HG02981 (cell line): ENCODE results near the gene PRSS21.

ENCODE experiments used
- ATAC-seq: cut with Tn5 transposase; IDR thresholded peaks from one replicate; pipeline ENCODE4 v1.9.1; 2021; ENCODE audit warnings: mild to moderate bottlenecking, moderate library complexity; ENCODE audit not compliant: unreplicated experiment

The PRSS21 gene

DNA sequence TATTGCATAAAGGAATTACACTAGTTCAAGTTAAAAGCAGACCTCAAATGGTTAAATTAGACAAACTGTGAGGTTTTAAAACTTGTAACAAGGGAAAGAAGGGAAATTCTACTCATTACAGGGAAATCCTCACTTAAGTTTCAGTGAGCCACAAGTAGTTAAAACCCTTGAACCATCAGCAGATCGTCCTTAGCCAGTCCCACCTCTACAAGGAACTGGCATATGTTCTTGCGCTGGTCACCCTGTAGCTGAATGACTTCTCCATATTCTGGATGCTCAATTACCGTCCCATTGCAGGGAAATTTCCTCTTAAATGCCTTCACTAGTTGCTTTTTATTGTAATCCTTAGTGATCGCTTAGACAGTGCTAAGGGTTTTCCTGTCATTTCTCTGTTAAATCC lies 5.5 kb downstream of the PRSS21 start:
- ATAC-seq, result no peak

DNA sequence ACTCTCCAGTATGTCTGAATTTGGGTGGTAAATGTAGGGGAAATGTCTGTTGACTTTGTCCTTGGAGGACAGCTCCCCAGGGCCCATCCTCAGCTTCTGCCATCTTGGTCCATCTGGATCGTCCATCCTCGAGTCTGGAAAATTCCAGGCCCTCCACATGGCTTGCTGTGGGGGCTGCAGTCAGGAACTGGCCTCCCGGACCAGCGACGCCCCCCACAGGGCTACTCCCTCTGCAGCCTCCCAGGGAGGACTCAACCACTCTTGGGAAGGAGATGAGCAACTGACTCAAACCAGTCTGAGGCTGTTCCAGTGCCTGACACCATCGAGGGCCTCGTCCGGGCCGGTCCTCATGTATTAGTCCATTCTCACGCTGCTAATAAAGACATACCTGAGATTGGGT lies 7.6 kb downstream of the PRSS21 start:
- no peak for ATAC-seq

DNA sequence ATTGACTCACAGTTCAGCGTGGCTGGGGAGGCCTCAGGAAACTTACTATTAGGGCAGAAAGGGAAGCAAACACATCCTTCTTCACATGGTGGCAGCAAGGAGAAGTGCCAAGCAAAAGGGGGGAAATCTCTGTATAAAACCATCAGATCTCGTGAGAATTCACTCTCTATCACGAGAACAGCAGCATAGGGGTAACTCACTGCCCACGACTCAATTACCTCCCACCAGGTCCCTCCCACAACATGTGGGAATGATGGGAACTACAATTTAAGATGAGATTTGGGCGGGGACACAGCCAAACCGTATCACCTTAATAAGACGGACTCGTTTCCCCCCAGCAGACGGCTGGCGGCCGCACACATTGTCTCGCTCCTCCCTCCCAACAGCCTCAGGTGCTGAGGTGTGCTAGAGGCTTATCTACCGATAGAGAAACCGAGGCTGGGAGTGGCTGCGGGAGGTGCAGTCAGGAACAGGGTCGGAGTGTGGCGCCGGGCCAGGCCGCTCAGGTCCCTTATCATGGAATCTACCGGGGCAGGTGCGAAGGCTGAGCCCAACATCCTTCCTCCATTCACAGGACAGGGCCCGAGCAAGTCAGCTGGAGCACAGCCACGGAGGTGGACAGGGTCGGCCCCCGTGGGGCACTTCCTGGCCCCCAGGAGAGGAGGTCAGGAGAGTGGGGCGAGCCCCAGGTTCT lies 8.2 kb downstream of the PRSS21 start:
- ATAC-seq, result no peak

DNA sequence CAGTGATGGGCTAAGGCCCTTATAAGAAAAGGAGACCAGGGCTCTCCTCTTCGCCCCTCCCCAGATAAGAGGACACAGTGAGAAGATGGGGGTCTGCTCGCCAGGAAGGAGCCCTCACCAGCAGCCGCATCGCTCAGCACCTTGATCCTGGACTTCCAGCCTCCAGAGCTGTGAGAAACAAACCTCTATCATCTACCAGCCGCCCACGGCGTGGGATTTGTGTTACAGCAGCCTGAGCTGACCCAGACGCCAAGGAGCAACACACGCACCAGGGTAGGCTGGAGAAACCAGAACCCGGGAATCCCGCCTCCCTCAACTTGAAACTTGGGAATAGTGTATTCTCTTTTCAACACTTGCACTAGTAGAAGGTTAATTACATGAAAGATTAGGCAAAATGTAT lies 8.9 kb downstream of the PRSS21 start:
- ATAC-seq, result no peak

DNA sequence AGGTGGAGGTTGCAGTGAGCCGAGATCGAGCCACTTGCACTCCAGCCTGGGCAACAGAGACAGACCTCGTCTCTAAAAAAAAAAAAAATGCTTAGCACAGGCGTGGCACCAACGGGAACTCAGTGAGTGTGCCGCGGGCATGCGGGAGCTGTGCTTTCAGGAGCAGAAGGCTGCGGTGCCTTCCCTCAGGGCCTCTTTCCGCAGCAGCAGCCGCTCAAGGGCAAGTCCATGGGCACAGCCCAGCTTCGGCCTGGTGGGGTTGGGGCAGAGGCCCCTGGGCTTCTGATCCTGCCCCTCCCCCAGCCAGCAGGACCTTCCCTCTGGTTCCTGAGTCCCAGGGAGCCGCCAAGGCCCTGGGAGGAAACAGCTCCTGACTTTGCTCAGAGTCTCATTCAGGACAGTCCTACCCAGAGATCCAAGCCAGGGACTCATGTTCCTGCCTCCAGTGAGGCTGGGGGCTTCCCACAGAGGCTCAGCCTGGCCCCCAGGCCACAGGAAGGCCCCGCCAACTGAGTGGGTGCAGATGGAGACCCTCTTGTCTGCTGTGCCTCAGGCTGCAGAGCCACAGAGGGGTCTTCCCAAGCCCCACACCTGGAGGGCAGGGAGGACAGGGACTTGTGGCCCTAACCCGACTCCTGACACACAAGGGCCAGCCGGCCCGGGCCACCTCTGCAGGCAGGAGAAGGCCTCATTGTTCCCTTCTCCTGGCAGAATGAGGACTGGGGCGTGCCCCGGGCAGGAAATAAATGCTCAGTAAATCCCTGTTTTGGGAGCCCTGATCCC lies 9.7 kb downstream of the PRSS21 start:
- no peak for ATAC-seq

DNA sequence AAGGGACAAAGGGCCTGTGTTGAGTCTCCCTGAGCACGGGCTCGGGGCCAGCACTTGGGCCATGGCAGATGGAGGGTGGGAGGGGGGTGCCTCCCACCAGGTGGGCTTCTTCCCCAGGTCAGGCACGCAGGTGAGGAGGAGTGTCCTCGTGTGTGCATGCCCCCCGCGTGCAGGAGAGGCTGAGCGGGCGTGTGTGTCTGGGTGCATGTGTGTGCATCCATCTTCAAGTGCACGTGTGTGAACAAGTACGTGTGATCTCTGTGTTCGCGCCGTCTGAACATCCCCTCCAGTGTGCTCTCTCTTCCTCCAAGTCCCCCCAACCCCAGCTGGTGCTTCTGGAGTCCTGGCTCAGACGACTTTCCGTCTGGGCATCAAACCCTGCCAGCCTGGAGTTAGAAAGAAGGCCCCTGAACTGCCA lies 10.3 kb downstream of the PRSS21 start:
- no peak for ATAC-seq

DNA sequence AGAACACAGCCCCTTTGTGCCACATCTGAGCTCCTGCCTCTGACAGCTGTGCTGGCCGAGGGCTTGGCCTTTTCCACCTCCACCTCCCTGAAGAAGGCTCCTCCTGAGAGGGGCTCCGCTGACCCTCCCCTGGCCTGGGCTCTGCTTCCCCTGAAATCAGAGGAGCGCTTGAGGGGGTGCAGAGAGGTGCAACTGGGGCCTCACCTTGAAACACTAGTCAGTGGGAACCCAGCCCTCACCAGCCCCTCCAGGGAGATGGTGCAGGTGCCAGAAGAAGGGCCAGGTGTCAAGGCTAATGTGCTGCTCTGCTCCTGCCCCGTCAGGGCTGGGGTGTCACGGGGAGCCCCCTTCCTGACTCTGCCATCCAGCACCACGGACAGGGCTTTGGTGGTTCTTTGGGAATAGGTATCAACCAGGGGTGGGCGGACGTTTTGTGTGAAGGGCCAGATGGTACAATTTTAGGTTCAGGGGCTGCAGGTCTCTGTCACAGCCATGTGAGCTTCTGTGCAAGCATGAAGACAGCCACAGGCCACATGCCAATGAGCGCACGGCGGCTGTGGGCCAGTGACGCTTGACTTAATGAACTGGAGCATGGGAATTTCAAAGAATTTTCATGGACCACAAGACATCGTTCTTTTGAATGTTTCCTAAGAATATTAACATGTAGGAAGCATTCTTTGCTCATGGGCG lies 10.9 kb downstream of the PRSS21 start:
- ATAC-seq, result no peak

DNA sequence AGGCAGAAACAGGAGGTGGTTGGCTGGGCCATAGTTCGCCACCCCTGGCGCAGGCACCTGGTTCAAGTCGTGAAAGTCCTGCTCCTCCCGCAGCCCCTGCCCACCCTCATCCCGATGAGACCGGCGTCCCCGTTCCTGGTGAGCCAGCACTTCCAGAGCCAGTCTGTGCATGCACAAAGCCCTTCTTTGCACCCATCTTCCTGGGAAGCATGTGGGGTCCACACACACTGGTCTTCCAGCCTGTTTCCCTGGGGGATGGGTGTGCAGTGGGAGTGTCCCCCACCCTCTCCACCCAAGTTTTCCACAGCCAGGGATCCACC lies 11.4 kb downstream of the PRSS21 start:
- ATAC-seq, result no peak

DNA sequence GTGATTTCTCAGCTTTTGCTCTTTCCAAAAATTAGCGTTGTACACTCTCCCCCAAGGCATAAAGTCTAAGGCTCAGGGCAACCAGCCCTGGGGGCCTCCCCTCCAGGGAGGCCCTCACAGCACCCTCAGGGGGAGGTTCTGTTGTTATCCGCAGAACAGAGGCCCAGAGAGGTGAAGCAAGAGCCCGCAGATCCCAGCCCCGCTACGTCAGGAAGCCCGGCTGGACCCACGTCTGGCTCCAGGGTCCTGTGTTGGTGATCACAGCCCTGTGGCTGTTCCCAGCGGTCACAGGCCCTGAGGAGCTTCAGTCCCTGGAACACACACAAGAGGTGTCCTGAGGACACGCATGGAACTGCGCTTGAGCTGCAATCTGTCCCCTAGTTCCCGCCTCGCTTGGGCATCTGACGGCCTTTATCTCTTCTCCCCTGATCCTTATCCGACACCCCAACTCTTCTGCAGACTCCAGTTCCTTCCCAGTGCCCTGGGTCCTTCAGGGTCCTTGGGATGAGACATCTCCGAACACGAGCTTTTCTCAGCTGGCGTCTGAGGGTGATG lies 11.9 kb downstream of the PRSS21 start:
- no peak for ATAC-seq

DNA sequence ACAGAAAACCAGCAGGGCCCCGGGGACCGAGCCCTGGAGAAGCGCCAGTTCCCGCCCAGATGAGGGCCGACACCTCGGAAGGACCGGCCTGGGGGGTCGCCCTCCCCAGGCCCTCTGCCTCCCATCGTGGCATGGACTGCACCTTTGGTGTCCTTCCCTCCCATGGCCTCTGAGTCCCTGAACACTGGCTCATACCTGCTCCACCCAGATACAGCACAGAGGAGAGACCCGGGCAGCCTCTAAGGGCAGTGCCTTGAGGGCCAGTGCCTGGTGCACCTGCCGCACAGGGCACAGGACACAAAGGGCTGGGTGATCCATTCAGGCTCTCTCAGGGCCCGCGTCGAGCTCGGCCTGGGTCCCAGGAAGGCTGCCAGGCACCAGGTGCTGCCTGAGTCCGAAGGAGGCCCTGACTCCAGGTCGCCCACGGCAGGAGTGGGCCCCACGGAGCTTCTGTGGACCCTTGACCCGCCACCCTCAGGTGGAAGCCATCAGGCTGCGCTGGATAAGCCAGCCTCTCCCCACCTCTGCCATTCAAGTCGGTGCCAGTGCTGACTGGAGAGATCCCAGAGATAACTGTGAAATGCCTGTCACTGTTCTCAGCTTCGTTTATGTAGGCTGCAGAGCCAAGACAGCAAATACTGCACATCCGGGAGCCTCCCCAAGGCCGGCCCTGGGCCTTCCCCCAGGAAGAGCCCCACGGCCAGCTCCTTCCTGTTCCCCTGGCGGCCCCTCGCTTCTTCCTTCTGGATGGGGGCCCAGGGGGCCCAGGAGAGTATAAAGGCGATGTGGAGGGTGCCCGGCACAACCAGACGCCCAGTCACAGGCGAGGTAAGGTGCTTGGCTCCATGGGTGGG lies 12.7 kb downstream of the PRSS21 start, which contains the start of gene ZG16B:
TSS of gene ZG16B (plus strand) at position 803 of the 854 bp plus-strand sequence. CDS start 139 bp downstream, outside the sequence.
- ATAC-seq, result no peak

DNA sequence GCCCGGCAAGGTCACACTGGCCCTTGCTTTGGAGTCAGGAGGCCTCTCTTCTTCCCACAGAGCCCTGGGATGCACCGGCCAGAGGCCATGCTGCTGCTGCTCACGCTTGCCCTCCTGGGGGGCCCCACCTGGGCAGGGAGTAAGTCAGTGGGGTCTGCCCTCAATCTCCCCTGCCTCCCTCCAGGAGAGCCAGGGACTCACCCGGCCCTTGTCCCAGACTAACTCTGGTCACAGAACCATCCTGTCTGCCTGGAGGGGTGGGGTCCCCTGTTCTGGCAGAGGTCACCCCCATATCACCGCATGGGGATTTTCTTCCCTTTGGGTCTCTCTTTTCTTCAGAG lies 13.3 kb downstream of the PRSS21 start:
- no peak for ATAC-seq

DNA sequence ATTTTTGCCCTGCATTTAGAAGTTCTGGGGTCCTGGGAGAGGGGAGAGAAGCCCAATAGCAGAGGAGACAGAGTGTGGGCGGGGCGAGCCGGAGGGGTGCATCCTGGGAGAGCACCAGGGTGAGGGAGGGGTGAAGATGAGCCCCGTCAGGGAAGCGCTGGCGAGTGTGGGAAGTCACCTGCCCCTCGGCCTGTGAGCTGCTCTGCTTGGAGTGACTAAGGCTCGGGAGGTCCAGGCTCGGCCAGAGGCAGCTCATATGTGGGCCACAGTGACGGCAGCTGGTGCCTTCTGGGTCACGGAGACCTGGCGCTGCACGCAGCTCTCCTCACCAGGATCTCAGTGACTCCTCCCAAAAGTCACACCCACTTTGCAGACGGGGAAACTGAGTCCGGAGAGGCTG lies 14.2 kb downstream of the PRSS21 start:
- ATAC-seq, result no peak

DNA sequence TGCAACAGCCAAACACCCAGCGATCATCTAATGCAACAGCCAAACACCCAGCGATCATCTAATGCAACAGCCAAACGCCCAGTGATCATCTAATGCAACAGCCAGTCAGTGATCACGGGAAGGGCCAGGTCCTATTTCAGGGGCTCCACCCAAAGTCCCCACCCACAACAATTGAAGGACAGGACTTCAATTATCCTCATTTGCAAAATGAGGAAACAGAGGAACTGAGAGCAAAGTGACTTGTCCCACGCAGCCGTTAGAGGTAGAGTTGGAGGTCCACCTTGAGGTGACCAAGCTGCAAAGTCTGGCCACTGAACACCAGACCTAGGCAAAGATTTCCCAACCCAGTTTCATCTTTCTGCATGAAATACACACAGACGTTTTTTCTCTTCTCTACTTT lies 16.7 kb downstream of the PRSS21 start:
- no peak for ATAC-seq

DNA sequence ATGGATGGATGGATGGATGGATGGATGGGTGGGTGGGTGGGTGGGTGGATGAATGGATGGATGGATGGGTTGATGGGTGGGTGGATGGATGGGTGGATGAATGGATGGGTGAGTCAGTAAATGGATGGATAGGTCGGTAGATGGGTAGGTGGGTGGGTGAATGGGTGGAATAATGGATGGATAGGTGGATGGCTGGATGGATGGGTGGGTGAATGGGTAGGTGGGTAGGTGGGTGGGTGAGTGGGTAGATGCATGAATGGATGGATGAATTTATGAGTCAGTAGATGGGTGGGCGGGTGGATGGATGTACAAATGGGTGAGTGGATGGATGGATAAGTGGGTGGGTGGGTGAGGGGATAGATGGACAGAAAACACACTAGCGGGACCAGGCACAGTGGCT lies 17.9 kb downstream of the PRSS21 start:
- ATAC-seq, result no peak

DNA sequence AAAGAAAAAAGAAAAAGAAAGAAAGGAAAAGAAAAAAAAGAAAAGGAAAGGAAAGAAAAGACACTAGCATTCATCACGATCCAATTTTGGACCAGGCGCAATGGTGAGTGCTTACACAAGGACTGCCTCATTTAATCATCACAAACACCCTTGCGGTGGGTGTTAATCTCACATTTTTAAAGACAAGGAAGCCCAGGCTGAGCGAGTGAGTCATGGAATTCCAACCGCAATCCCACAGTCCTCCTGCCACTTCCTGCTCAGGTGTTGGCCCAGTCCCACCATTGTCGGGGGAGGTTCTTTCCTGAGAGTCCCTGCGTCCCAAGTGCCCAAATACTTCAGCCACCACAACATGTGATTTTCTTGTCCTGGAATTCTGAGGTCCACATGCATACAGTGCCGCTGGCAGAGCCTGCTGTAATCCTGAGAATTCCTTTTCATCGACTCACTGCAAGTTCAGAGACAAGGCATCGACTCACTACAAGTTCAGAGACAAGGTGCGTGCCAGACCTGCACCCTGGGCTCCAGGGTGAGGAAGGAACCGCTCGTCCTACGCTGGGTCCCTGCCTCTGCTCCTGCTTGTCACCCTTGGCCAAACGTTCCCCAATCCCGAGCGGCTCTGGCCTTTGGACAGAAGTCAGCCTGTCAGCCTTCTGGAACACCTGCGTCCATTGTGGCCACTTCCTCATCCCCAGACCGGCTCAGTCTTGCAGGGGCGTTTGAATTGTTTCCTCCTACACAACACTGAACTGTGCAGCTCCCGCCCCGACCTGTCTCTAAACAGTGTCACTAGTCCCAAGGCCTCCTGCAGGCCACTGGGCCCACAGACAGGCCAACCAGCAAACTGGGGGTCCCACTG lies 18.8 kb downstream of the PRSS21 start:
- no peak for ATAC-seq

DNA sequence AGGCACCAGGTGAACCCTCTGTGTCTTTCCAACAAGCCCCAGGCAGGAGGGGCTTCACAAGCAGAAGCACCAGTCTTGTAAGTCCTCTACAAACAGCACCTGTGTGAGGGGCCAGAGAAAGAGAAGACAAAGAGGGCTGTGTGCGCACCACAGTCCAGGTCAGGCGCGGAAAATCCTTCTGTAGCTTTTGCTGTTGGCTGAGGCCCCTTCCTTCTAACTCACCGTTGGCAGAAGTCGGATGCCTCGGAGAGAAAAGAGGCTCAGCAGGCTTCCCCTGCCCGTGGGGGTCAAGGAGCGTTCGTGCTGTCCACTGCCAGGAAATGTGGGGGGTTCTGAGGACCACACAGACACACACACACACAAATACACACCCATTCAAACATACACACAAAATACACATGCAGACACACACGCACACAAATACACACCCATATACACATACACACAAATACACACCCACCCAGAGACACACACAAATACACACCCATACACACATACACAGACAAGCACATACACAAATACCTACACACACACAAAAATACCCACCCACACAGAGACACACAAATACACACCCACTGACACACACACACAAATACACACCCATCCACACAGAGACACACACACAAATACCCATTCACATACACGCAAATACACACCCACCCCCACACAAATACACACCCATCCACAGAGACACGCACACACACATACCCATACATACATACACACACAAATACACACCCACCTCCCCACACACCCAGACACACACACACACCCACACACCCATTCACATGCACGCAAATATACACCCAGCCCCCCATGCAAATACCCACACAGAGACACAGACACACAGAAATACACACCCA lies 19.8 kb downstream of the PRSS21 start:
- ATAC-seq, result no peak

DNA sequence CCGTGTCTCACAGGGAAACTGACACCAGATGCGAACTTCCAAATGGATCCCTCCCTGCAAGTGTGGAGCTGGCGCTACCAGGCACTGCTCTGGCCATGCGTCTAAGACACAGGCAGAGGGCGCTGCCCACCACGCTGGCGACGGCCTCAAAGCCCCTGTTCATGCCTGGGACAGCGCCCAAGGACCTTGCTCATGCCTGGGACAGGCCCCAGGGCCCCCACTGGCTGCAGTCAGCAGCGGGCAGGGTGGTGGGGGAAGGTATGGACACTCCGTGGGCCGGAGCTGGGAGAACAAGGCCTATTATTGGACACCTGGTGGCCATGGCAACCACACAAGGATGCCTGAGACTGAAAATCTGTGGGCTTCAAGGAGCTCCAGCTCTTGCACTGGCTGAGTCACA lies 21.9 kb downstream of the PRSS21 start:
- ATAC-seq, result no peak

DNA sequence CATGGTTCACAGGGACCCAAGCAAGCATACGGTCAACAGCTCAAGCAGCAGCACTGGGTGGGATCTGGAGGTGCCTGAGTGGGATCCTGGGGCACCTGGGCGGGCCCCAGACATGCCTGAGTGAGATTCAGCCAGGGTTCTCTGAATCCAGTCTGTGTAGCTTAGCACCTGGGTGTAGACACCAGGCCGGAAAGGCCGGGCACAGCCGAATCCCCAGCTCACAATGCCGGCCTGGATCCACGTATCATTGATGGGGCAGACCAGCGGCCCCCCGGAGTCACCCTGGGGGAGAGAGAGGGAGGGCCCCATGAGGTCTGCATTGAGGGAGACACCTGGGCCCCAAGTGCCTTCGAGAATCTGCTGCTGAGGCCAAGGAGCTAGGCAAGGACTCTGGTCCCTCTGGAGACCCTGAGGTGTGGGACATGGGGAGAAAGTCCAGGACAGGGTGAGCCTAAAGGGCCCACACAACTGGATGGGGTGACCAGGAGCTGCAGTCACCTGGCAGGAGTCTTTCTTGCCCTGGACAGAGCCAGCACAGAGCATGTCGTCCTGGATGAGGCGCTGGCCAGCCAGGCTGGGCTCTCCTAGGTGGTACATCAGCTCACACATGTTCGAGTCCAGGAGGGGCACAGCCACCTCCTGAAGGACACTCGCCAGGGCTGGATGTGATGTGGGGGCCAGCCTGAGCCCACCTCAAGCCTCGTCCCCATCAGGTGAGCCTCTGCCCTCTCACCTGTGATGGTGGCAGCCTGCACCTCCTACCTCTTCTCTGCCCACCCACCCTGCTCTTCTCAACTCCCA lies 22.8 kb downstream of the PRSS21 start:
- ATAC-seq, result no peak
